ENCODE results near the gene NUDT16.

NUDT16 gene

GRCh38 chr3:131386429-131387165 lies 5.0 kb downstream of the NUDT16 start:
- in situ Hi-C loops (cut with MboI; ENCODE audit: low pct_unique_long_range_greater_than_20kb, low sequenced_read_pairs, unreplicated experiment): no loop called here
- no peak for DNase-seq (ENCODE audit: low spot score)
- no peak for TF ChIP-seq CTCF (IDR thresholded peaks at IDR 0.05; ENCODE audit: extremely low read depth, insufficient read depth, missing control alignments)

GRCh38 chr3:131387796-131388489 lies 6.4 kb downstream of the NUDT16 start:
- TF ChIP-seq CTCF (IDR thresholded peaks at IDR 0.05; ENCODE audit: extremely low read depth, insufficient read depth, missing control alignments): no peak
- in situ Hi-C loops (cut with MboI; ENCODE audit: low pct_unique_long_range_greater_than_20kb, low sequenced_read_pairs, unreplicated experiment): no loop called here
- no peak for DNase-seq (ENCODE audit: low spot score)

- DNase-seq (ENCODE audit: low spot score): no peak
- in situ Hi-C loops (cut with MboI; ENCODE audit: low pct_unique_long_range_greater_than_20kb, low sequenced_read_pairs, unreplicated experiment): no loop called here
- no peak for TF ChIP-seq CTCF (IDR thresholded peaks at IDR 0.05; ENCODE audit: extremely low read depth, insufficient read depth, missing control alignments)
Observed at GRCh38 chr3:131388490-131388799, 6.9 kb downstream of the NUDT16 start.

GRCh38 chr3:131390331-131390730 lies 8.8 kb downstream of the NUDT16 start:
- in situ Hi-C loops (cut with MboI; ENCODE audit: low pct_unique_long_range_greater_than_20kb, low sequenced_read_pairs, unreplicated experiment): no loop called here
- TF ChIP-seq CTCF (IDR thresholded peaks at IDR 0.05; ENCODE audit: extremely low read depth, insufficient read depth, missing control alignments): no peak
- DNase-seq (ENCODE audit: low spot score): no peak

- in situ Hi-C loops (cut with MboI; ENCODE audit: low pct_unique_long_range_greater_than_20kb, low sequenced_read_pairs, unreplicated experiment): no loop called here
- DNase-seq (ENCODE audit: low spot score): no peak
- TF ChIP-seq CTCF (IDR thresholded peaks at IDR 0.05; ENCODE audit: extremely low read depth, insufficient read depth, missing control alignments): no peak
Observed at GRCh38 chr3:131393051-131393450, 11.5 kb downstream of the NUDT16 start.

GRCh38 chr3:131393868-131394267 lies 12.3 kb downstream of the NUDT16 start:
- in situ Hi-C loops (cut with MboI; ENCODE audit: low pct_unique_long_range_greater_than_20kb, low sequenced_read_pairs, unreplicated experiment): no loop called here
- DNase-seq (ENCODE audit: low spot score): no peak
- TF ChIP-seq CTCF (IDR thresholded peaks at IDR 0.05; ENCODE audit: extremely low read depth, insufficient read depth, missing control alignments): no peak

All from GM13977 (cell line).